Mucosa of descending colon (tissue), 3 donors: ENCODE results near the gene CD3D. TPM values are rescaled to one million over a fixed set of nuclear protein-coding genes. Genes with fewer than 3 reads are reported as not detected.

Experiments
- ATAC-seq: fragments of 200-7000 bp; cut with Tn5 transposase; one replicate; pipeline ENCODE4 v1.9.1; 2020; ENCODE audit warnings: mild to moderate bottlenecking, moderate library complexity
- DNase-seq, 3 donors: peaks; one replicate each; pipeline ENCODE4 v3.0.0-alpha.2; 2020
- H3K36me3 ChIP-seq: fragments of 200-600 bp; one replicate; pipeline ENCODE4 v1.8.0; 2021; ENCODE audit warnings: low read depth, mild to moderate bottlenecking
- H3K4me1 ChIP-seq: fragments of 200-600 bp; one replicate; pipeline ENCODE4 v1.8.0; 2021; ENCODE audit warnings: low read depth, mild to moderate bottlenecking
- H3K4me3 ChIP-seq: fragments of 200-600 bp; one replicate; pipeline ENCODE4 v1.8.0; 2021; ENCODE audit warnings: mild to moderate bottlenecking
- H3K9me3 ChIP-seq: fragments of 200-600 bp; one replicate; pipeline ENCODE4 v1.8.0; 2021; ENCODE audit warnings: mild to moderate bottlenecking
- intact Hi-C, 2 donors: fragments of 100-400 bp; cut with DNase I in 1 of 2; cut with micrococcal nuclease in 1 of 2; formaldehyde crosslinking; loops; one replicate each; pipeline versions ENCODE4 v1.11.0 to v1.11.1; 2022; cut with DNase I, micrococcal nuclease
- total RNA-seq, 3 donors: library from RNA; stranded (reverse); fragmentation: NEBNext Ultra II Directional in 2 of 3; extraction: Animal tissue kit (Norgen Biotek cat#: 25700) in 2 of 3; gene quantifications; one replicate each; pipeline versions ENCODE4 v1.2.1 to v1.2.4, GENCODE V29; 2021 to 2023
- TF ChIP-seq, protein P1 (sequence below): fragments of 200-600 bp; IDR thresholded peaks from one replicate; pipeline ENCODE4 v1.8.0; 2022; ENCODE audit warnings: antibody characterized with exemption, mild to moderate bottlenecking
- donor health status: DM: no; HTN: no; CAD: no; lungs with moderate emphysema.
- donor health status: DM: no; HTN: no; CAD: no.
- donor health status: DM: no; HTN: yes; CAD: no.

Gene CD3D
- total RNA-seq, 3 donors from 2014 or later: 4.9 to 8.1 (median 7.7) TPM

DNA sequence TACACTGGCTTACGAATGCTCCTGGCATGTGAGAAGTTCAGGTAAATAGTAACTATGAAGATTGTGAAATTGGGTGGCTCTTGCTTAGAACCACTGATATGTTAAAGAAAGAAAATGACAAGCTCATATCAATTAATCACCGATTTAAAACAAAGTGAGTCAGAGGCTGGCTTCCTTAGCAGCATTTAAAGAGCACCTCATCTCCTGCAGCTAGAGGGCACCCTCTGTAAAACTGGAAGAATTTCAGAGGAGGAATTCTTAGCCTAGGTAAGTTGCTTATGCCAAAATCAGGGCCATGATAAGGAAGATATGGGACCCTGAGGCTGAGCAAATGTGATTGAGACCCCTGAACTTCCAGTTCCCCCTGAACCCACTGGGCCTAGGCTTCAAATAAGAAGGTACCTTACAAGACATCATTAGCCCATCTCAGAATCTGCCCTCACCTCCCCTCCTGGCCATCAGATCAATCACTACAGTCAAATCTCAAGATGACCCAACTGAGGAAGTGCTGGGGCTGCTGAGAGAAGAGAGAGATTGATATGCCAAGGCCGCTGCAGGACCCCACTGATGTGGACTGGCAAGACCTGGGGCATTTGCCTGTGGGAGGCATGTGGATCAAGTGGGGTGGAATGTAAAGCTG lies 46.6 kb downstream of the CD3D start:
- ATAC-seq: peak; percentile 75
- intact Hi-C loops: loop anchor here in 1 of 2 donors (5.0 kb wide), 1 partner anchor 56 kb away; no protein-coding TSS in a partner anchor
- Histone ChIP-seq H3K4me3 (no peak overlapping the region), H3K36me3 (no peaks in the 10 kb centered on the region), H3K4me1 (peaks cover 2% of the 10 kb centered on the region), H3K9me3 (no peaks in the 10 kb centered on the region)
- peak in 1 of 3 donors; percentile 76 for DNase-seq
- TF ChIP-seq, protein P1, sequence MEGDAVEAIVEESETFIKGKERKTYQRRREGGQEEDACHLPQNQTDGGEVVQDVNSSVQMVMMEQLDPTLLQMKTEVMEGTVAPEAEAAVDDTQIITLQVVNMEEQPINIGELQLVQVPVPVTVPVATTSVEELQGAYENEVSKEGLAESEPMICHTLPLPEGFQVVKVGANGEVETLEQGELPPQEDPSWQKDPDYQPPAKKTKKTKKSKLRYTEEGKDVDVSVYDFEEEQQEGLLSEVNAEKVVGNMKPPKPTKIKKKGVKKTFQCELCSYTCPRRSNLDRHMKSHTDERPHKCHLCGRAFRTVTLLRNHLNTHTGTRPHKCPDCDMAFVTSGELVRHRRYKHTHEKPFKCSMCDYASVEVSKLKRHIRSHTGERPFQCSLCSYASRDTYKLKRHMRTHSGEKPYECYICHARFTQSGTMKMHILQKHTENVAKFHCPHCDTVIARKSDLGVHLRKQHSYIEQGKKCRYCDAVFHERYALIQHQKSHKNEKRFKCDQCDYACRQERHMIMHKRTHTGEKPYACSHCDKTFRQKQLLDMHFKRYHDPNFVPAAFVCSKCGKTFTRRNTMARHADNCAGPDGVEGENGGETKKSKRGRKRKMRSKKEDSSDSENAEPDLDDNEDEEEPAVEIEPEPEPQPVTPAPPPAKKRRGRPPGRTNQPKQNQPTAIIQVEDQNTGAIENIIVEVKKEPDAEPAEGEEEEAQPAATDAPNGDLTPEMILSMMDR: peak; percentile 35

DNA sequence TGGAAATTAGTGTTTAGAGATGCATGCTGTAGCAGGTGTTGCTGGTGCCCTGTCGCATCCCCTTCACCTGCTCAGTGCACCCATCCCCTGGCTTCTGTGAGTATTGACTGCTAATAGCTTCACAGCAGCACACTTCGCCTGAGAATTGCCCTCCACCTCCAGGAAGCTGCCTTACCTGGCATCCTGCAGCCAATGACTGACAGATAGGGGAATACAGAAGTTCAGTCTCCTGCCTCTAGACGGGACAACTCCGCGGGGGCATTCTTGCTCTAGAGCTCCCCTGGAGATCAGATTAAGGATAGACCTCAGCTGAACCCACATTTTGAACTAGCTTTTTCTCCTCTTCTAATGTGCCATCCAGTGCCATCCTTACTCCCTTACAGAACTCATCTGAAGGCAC lies 47.3 kb downstream of the CD3D start:
- H3K9me3 ChIP-seq: no peaks in the 10 kb centered on the region
- TF ChIP-seq, protein P1: no peak
- no peaks in the 10 kb centered on the region for H3K36me3 ChIP-seq
- no peak overlapping the region for H3K4me3 ChIP-seq
- ATAC-seq: no peak
- intact Hi-C loops: loop anchor here in 1 of 2 donors (5.0 kb wide), 1 partner anchor 57 kb away; no protein-coding TSS in a partner anchor
- peaks cover 6% of the 10 kb centered on the region for H3K4me1 ChIP-seq
- no peak for DNase-seq

DNA sequence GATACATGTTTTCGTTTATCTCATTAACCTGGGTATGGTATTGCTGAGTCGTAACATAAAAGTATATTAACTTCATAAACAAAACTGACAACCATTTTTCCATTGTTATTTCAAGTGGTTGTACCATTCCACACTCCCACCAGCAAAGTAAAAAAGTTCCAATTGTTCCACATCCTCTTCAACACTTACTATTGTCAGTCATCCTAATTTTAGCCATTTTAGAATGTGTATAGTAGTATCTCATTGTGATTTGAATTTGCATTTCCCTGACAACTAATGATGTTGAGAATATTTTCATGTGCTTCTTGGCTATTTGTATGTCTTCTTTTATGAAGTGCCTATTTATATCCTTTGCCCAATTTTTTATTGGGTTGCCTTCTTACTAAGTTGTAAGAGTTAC lies 48.5 kb downstream of the CD3D start:
- Histone ChIP-seq H3K36me3 (no peaks in the 10 kb centered on the region), H3K4me1 (peaks cover 6% of the 10 kb centered on the region), H3K4me3 (no peak overlapping the region), H3K9me3 (no peaks in the 10 kb centered on the region)
- DNase-seq: no peak
- TF ChIP-seq, protein P1: no peak
- intact Hi-C loops: loop anchor here in 1 of 2 donors (5.0 kb wide), 1 partner anchor 97 kb away; no protein-coding TSS in a partner anchor
- no peak for ATAC-seq

DNA sequence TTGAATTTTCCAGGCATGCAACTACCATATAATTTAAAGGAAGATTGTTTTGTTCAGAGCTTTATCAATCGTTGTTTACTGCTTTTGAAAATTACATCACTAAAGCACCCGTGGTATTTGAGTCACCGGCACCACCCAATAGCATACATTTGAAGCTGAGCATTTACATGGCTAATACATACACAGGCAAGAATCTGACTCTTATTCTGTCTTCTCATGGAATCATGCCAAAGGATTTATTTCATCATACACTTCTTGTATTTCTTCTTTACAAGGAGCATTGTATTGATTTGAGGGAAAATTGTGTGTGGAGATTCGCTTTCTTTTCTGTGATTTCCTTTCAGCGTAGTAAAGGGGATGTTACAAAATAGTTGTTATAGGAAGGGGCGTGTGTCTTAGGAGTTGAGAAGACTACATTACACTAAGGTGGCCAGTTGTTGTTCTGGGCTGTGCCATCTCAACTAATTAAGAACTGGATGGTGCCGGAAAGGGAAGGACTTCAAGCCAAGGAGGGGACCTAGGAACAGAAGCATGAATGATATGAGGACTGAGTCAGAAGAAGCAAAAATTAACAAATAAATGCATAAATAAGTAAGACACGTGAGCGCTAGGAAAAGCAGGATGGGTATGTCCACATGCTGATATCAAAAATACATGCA lies 50.9 kb downstream of the CD3D start:
- Histone ChIP-seq H3K36me3 (no peaks in the 10 kb centered on the region), H3K9me3 (no peaks in the 10 kb centered on the region), H3K4me3 (no peak overlapping the region), H3K4me1 (peaks cover 6% of the 10 kb centered on the region)
- intact Hi-C loops: loop anchor here in 1 of 2 donors (5.0 kb wide), 1 partner anchor 94 kb away; no protein-coding TSS in a partner anchor
- TF ChIP-seq, protein P1: no peak
- no peak for DNase-seq
- peak; percentile 14 for ATAC-seq

DNA sequence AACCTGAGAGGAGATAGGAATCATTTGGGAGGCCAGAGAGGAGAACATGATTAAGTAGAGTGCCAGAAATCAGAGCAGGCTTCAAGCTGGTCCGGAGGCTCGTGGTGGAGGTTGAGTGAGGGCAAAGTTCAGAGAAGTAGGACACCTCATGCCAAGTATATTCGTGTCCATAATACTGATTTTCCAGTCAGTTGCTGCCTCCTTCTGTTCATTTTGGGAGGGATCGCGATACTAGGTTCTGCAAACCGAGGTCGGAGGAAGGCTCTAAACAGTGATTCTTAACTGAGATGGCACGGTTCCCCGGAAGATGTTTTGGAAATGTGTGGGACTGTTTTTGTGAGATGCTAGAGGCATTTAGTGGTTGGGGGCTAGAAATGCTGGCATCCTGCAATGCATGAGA lies 51.6 kb downstream of the CD3D start:
- DNase-seq (peak in 2 of 3 donors; percentile 55 to 82), ATAC-seq (peak; percentile 91)
- TF ChIP-seq, protein P1: no peak
- Histone ChIP-seq H3K36me3 (no peaks in the 10 kb centered on the region), H3K4me3 (no peak overlapping the region), H3K9me3 (no peaks in the 10 kb centered on the region), H3K4me1 (peaks cover 6% of the 10 kb centered on the region)
- intact Hi-C loops: loop anchor here in 1 of 2 donors (5.0 kb wide), 1 partner anchor 94 kb away; no protein-coding TSS in a partner anchor
